ENCODE measurements around the gene GRIP1. TPM values are rescaled to one million over a fixed set of nuclear protein-coding genes. Genes with fewer than 3 reads are reported as not detected.

The GRIP1 gene
- total RNA-seq, 2 donors from 2014 or later = 0.28 TPM; not detected in 1

GRCh38 chr12:66663611-66664010 is 15.3 kb downstream of the GRIP1 start:
- H3K4me1 ChIP-seq (ENCODE audit: control insufficient read depth in 1 of 2, low read depth in 2 of 2) = peaks cover 0 to 3% of the 10 kb centered on the region in 2 donors

DNA sequence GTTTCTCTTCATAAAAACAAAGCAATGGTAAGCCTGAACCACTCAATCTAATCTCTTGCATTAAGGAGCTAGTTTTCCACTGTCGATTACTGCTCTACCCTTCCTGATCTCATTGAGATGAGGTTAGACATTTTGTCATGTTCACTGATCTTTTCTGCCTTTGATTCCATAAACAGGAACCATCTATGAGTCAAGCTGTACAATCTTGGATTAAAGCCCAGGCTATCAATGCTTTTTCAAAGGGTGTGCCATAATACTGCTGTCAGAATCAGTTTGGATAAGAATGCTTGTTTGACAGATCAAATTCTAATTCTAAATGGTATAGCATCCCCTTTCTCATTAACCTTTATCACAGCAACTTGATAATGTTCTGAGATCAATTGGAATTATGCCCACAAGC is 16.1 kb downstream of the GRIP1 start:
- no peak for DNase-seq (ENCODE audit: low spot score)
- H3K27me3 ChIP-seq (replicated peaks; ENCODE audit: insufficient read depth) = no peaks in the 10 kb centered on the region
- no peak for ATAC-seq (ENCODE audit: insufficient number of reproducible peaks, low FRiP score, low read depth)
- H3K4me1 ChIP-seq (ENCODE audit: control insufficient read depth in 1 of 2, low read depth in 2 of 2) = peaks cover 0 to 3% of the 10 kb centered on the region in 2 donors
- no peaks in the 10 kb centered on the region for H3K9me3 ChIP-seq
- no peak overlapping the region for H3K27ac ChIP-seq
- H3K4me3 ChIP-seq = no peak overlapping the region
- TF ChIP-seq, protein P1, sequence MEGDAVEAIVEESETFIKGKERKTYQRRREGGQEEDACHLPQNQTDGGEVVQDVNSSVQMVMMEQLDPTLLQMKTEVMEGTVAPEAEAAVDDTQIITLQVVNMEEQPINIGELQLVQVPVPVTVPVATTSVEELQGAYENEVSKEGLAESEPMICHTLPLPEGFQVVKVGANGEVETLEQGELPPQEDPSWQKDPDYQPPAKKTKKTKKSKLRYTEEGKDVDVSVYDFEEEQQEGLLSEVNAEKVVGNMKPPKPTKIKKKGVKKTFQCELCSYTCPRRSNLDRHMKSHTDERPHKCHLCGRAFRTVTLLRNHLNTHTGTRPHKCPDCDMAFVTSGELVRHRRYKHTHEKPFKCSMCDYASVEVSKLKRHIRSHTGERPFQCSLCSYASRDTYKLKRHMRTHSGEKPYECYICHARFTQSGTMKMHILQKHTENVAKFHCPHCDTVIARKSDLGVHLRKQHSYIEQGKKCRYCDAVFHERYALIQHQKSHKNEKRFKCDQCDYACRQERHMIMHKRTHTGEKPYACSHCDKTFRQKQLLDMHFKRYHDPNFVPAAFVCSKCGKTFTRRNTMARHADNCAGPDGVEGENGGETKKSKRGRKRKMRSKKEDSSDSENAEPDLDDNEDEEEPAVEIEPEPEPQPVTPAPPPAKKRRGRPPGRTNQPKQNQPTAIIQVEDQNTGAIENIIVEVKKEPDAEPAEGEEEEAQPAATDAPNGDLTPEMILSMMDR (IDR thresholded peaks at IDR 0.05) = no peak
- H3K36me3 ChIP-seq = no peaks in the 10 kb centered on the region

More at GRCh38 chr12:66663611-66664010, 15.3 kb downstream of the GRIP1 start:
- Histone ChIP-seq H3K27me3 (replicated peaks; ENCODE audit: insufficient read depth) (no peaks in the 10 kb centered on the region), H3K27ac (no peak overlapping the region), H3K36me3 (no peaks in the 10 kb centered on the region), H3K4me3 (no peak overlapping the region), H3K9me3 (no peaks in the 10 kb centered on the region)
- TF ChIP-seq, protein P1 (IDR thresholded peaks at IDR 0.05) = no peak
- DNase-seq (ENCODE audit: low spot score) = no peak
- no peak for ATAC-seq (ENCODE audit: insufficient number of reproducible peaks, low FRiP score, low read depth)

- no peak for ATAC-seq (ENCODE audit: insufficient number of reproducible peaks, low FRiP score, low read depth)
- TF ChIP-seq, protein P1 (IDR thresholded peaks at IDR 0.05) = no peak
- H3K4me3 ChIP-seq = no peak overlapping the region
Measured at GRCh38 chr12:66662179-66662578, 16.7 kb downstream of the GRIP1 start.

GRCh38 chr12:66661357-66661756 is 17.5 kb downstream of the GRIP1 start:
- Histone ChIP-seq H3K4me3 (no peak overlapping the region), H3K36me3 (no peaks in the 10 kb centered on the region), H3K9me3 (no peaks in the 10 kb centered on the region), H3K4me1 (ENCODE audit: control insufficient read depth in 1 of 2, low read depth in 2 of 2) (peaks cover 0 to 3% of the 10 kb centered on the region in 2 donors), H3K27me3 (replicated peaks; ENCODE audit: insufficient read depth) (no peaks in the 10 kb centered on the region), H3K27ac (no peak overlapping the region)
- no peak for DNase-seq (ENCODE audit: low spot score)
- TF ChIP-seq, protein P1 (IDR thresholded peaks at IDR 0.05) = no peak
- no peak for ATAC-seq (ENCODE audit: insufficient number of reproducible peaks, low FRiP score, low read depth)

More at GRCh38 chr12:66662179-66662578, 16.7 kb downstream of the GRIP1 start:
- H3K27me3 ChIP-seq (replicated peaks; ENCODE audit: insufficient read depth) = no peaks in the 10 kb centered on the region
- H3K9me3 ChIP-seq = no peaks in the 10 kb centered on the region
- no peak overlapping the region for H3K27ac ChIP-seq
- no peaks in the 10 kb centered on the region for H3K36me3 ChIP-seq
- peaks cover 0 to 3% of the 10 kb centered on the region in 2 donors for H3K4me1 ChIP-seq (ENCODE audit: control insufficient read depth in 1 of 2, low read depth in 2 of 2)
- no peak for DNase-seq (ENCODE audit: low spot score)

DNA sequence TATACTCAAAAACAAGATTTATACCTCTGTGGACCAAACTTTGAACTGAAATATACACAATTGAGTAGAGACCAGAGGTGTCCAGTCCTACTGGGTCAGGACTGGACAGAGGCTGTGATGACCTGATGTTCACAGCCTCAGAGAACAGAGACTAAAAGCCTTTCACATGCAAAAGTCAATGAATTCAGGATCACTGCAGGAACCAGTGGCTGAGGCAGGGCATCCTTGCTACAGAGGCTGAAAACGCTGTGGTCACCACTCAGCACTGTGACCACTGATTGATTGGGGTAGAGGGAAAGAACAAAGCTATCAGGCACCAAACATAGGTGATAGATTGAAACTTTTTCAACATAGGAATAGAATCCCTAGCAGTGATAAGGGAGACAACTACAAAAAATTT is 25.1 kb downstream of the GRIP1 start:
- TF ChIP-seq, protein P1 (IDR thresholded peaks at IDR 0.05) = no peak
- Histone ChIP-seq H3K27me3 (replicated peaks; ENCODE audit: insufficient read depth) (no peaks in the 10 kb centered on the region), H3K4me3 (no peak overlapping the region), H3K9me3 (no peaks in the 10 kb centered on the region), H3K27ac (no peak overlapping the region), H3K4me1 (ENCODE audit: control insufficient read depth in 1 of 2, low read depth in 2 of 2) (no peaks in the 10 kb centered on the region), H3K36me3 (no peaks in the 10 kb centered on the region)
- ATAC-seq (ENCODE audit: insufficient number of reproducible peaks, low FRiP score, low read depth) (no peak), DNase-seq (ENCODE audit: low spot score) (no peak)

Measured in thoracic aorta (tissue), 2 donors.